ENCODE results near the gene HS3ST2.
"Not testable (repeated sequence)": the region's sequence is repeated elsewhere in the genome, so short reads cannot be mapped to it uniquely, and the experiment has no call there.

Gene HS3ST2

DNA sequence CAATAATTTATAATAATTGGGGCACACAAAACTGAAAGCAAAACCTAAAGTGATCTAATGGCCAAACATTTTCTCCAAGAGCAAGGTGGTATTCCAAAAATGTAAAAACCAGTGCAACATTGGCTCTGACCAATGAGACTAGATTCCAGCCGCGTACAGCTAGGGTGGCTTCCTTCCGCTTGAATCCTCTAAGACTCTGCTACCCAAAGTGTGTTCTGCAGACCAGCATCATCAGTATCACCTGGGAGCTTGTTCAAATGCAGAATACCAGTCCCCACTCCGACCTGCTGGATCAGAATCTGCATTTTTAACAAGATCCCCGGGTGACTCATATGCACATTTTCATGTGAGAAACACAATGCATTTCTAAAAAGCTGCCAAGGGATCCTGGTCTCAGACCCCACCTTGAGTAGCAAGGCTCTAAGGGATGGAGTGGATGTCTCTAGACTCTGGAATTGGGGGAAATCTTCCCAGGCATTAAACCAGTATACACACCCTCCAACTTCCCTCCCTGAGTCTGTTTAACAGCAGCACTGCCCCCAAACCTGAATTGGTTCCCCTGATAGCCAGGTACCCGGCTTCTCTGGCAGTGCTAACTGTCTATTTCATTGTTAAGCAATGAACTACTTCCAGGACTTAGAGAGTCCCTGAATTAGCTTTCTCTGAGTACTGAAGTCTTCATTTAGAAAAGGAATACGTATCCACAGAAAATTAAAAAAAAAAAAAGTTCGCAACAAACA is 118.2 kb downstream of the HS3ST2 start:
- no peak for TF ChIP-seq CTCF (conservative IDR thresholded peaks at IDR 0.05)
- no peak overlapping the region for H3K27ac ChIP-seq

DNA sequence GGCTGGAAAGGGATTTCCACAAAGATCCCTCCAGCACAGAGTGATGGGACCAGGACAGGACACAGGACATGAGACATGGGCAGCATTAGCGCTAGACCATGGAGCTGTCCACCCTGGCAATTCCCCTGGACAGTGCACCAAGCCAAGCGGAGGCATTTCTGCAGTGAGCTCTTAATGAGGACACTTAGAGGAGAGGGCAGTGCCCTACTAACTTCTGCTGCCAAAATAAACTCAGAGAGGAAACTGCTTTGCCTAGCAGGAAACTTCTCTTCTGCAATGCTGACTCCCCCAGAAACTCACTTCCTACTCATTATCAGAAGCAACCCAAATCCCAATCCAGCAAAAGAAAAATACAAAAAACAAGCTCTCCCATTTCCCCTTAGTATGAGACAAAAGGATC is 119.2 kb downstream of the HS3ST2 start:
- no peak for TF ChIP-seq CTCF (conservative IDR thresholded peaks at IDR 0.05)
- no peak overlapping the region for H3K27ac ChIP-seq

GRCh38 chr16:22934786-22935185 is 120.8 kb downstream of the HS3ST2 start:
- H3K27ac ChIP-seq, result no peak overlapping the region
- no peak for TF ChIP-seq CTCF (conservative IDR thresholded peaks at IDR 0.05)

DNA sequence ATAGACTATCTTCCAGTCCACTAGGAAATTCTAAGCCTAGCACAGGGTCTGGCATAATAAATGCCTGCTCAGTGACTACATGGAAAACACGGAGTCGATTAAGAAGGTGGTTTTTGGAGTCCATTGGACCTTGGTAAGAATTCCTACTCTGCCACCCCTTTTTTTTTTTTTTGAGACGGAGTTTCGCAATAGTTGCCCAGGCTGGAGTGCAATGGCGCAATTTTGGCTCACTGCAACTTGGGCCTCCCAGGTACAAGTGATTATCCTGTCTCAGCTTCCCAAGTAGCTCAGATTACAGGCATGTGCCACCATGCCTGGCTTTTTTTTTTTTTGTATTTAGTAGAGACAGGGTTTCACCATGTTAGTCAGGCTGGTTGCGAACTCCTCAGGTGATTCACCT is 123.2 kb downstream of the HS3ST2 start:
- no peak overlapping the region for H3K27ac ChIP-seq
- TF ChIP-seq CTCF (conservative IDR thresholded peaks at IDR 0.05), result no peak

GRCh38 chr16:22938647-22939046 is 124.7 kb downstream of the HS3ST2 start:
- no peak for TF ChIP-seq CTCF (conservative IDR thresholded peaks at IDR 0.05)
- no peak overlapping the region for H3K27ac ChIP-seq

DNA sequence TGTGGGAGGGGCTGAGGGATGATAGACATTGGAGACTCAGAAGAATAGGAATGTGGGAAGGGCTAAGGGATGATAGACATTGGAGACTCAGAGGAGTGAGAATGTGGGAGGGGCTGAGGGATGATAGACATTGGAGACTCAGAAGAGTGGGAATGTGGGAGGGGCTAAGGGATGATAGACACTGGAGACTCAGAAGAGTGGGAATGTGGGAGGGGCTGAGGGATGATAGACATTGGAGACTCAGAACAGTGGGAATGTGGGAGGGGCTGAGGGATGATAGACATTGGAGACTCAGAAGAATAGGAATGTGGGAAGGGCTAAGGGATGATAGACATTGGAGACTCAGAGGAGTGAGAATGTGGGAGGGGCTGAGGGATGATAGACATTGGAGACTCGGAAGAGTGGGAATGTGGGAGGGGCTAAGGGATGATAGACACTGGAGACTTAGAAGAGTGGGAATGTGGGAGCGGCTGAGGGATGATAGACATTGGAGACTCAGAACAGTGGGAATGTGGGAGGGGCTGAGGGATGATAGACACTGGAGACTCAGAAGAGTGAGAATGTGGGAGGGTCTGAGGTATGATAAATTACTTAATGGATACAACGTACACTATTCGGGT is 125.9 kb downstream of the HS3ST2 start:
- H3K27ac ChIP-seq, result not testable (repeated sequence)

GRCh38 chr16:22941970-22942501 is 128.1 kb downstream of the HS3ST2 start:
- no peak overlapping the region for H3K27ac ChIP-seq

More at GRCh38 chr16:22941970-22942501, 128.1 kb downstream of the HS3ST2 start:
- TF ChIP-seq CTCF (conservative IDR thresholded peaks at IDR 0.05), result no peak

All from VCaP (cell line).